Omental fat pad (tissue), 4 donors: Measurements from ENCODE around the gene SLX4. TPM values are rescaled to one million over a fixed set of nuclear protein-coding genes. Genes with fewer than 3 reads are reported as not detected.

Experiments
- ATAC-seq: fragments of 150-250 bp; one replicate; pipeline ENCODE4 v1.9.1; 2016; ENCODE audit warnings: mild to moderate bottlenecking, moderate library complexity; ENCODE audit not compliant: low FRiP score
- DNase-seq: peaks from one replicate; pipeline ENCODE4 v3.0.0-alpha.2; 2019; ENCODE audit warnings: low spot score
- CTCF ChIP-seq, 3 donors: fragments of 450-650 bp; IDR thresholded peaks; one replicate each; pipeline ENCODE4 v1.5.1; 2016 to 2017; ENCODE audit warnings: antibody characterized with exemption in 3 of 3, mild to moderate bottlenecking in 3 of 3, moderate library complexity in 2 of 3
- total RNA-seq, 4 donors: library from RNA; depleted of rRNA; stranded (reverse); fragments of >200 nt; gene quantifications; one replicate each; pipeline ENCODE4 v1.1.0, GENCODE V29; 2016

SLX4 gene
- total RNA-seq, 4 donors from 2014 or later, result 2.9 to 4.4 (median 3.3) TPM

- no peak for TF ChIP-seq CTCF (IDR thresholded peaks at IDR 0.05)
- ATAC-seq, result no peak
- DNase-seq, result no peak
Observed at GRCh38 chr16:3589001-3589400, 22.4 kb downstream of the SLX4 start.

- DNase-seq (no peak), ATAC-seq (no peak)
- TF ChIP-seq CTCF (IDR thresholded peaks at IDR 0.05), result no peak
Observed at GRCh38 chr16:3587547-3588110, 23.8 kb downstream of the SLX4 start.

- ATAC-seq (no peak), DNase-seq (no peak)
- TF ChIP-seq CTCF (IDR thresholded peaks at IDR 0.05), result no peak
Observed at GRCh38 chr16:3584412-3584811, 27.0 kb downstream of the SLX4 start.

- DNase-seq (no peak), ATAC-seq (no peak)
- no peak for TF ChIP-seq CTCF (IDR thresholded peaks at IDR 0.05)
Observed at GRCh38 chr16:3583303-3584038, 27.9 kb downstream of the SLX4 start.

- no peak for TF ChIP-seq CTCF (IDR thresholded peaks at IDR 0.05)
- ATAC-seq, result no peak
- no peak for DNase-seq
Observed at GRCh38 chr16:3582276-3583165, 28.9 kb downstream of the SLX4 start.

- ATAC-seq (no peak), DNase-seq (no peak)
- TF ChIP-seq CTCF (IDR thresholded peaks at IDR 0.05), result no peak
Observed at GRCh38 chr16:3581392-3581791, 30.0 kb downstream of the SLX4 start.
